Hepatocyte (in vitro differentiated cells): ENCODE results near the gene TP53. TPM values are rescaled to one million over a fixed set of nuclear protein-coding genes. Genes with fewer than 3 reads are reported as not detected.

ENCODE experiments used
- DNase-seq: peaks from one replicate; pipeline ENCODE4 v3.0.0-alpha.2; 2016; ENCODE audit warnings: low spot score
- H2AFZ ChIP-seq: fragments of 200-600 bp; sonication (generic); 2 replicates; pipeline ENCODE4 v1.6.0; 2016; ENCODE audit warnings: antibody characterized with exemption, mild to moderate bottlenecking
- H3K27ac ChIP-seq: fragments of 200-600 bp; sonication (generic); 2 replicates; pipeline ENCODE4 v1.5.1; 2016; ENCODE audit warnings: mild to moderate bottlenecking
- H3K27me3 ChIP-seq: fragments of 200-600 bp; sonication (generic); 2 replicates; pipeline ENCODE4 v1.6.1; 2016
- H3K36me3 ChIP-seq: fragments of 200-600 bp; sonication (generic); replicated peaks from 2 replicates; pipeline ENCODE4 v1.5.1; 2016; ENCODE audit warnings: low read depth; ENCODE audit not compliant: insufficient read depth
- H3K4me1 ChIP-seq: fragments of 200-600 bp; sonication (generic); 2 replicates; pipeline ENCODE4 v1.5.1; 2016; ENCODE audit warnings: mild to moderate bottlenecking, moderate library complexity; ENCODE audit not compliant: insufficient read depth
- H3K4me2 ChIP-seq: fragments of 200-600 bp; sonication (generic); 2 replicates; pipeline ENCODE4 v1.6.0; 2016
- H3K4me3 ChIP-seq: fragments of 200-600 bp; sonication (generic); 2 replicates; pipeline ENCODE4 v1.5.1; 2016; ENCODE audit warnings: mild to moderate bottlenecking
- H3K79me2 ChIP-seq: fragments of 200-600 bp; sonication (generic); 2 replicates; pipeline ENCODE4 v1.6.0; 2017; ENCODE audit warnings: mild to moderate bottlenecking
- H3K9me2 ChIP-seq: fragments of 200-600 bp; sonication (generic); replicated peaks from 2 replicates; pipeline ENCODE4 v1.6.0; 2017; ENCODE audit warnings: mild to moderate bottlenecking; ENCODE audit not compliant: insufficient read depth
- H3K9me3 ChIP-seq: fragments of 200-600 bp; sonication (generic); 2 replicates; pipeline ENCODE4 v1.5.1; 2016; ENCODE audit warnings: low read depth, mild to moderate bottlenecking
- H4K20me1 ChIP-seq: fragments of 200-600 bp; sonication (generic); 2 replicates; pipeline ENCODE4 v1.6.0; 2016; ENCODE audit warnings: mild to moderate bottlenecking; ENCODE audit not compliant: insufficient read depth, poor library complexity, severe bottlenecking
- EZH2 ChIP-seq: fragments of 200-600 bp; sonication (generic); IDR thresholded peaks from 2 replicates; pipeline ENCODE4 v1.6.1; 2016; ENCODE audit warnings: antibody characterized with exemption, mild to moderate bottlenecking, borderline replicate concordance
- EZH2phosphoT487 ChIP-seq: fragments of 200-600 bp; sonication (generic); IDR thresholded peaks from one replicate; pipeline ENCODE4 v1.6.1; 2018; ENCODE audit warnings: antibody characterized with exemption, mild to moderate bottlenecking, low read depth, moderate library complexity; ENCODE audit not compliant: unreplicated experiment, severe bottlenecking
- WGBS: methylation state at CpG from one replicate; pipeline ENCODE4 v1.1.6; 2016; ENCODE audit warnings: low lambda C conversion rate; ENCODE audit errors: missing lambda C conversion rate; 5-methylcytosine and 5-hydroxymethylcytosine counted together
- polyA plus RNA-seq: library from polyadenylated mRNA; unstranded; fragments of >200 nt; fragmentation: Nextera tagmentation; extraction: Ambion mirVana; gene quantifications from 2 replicates; pipeline ENCODE4 v1.2.1, GENCODE V29; 2016
- total RNA-seq: library from RNA; depleted of rRNA; stranded (reverse); fragments of >200 nt; gene quantifications from 2 replicates; pipeline ENCODE4 v1.2.3, GENCODE V29; 2014
- TF ChIP-seq, protein P1 (sequence below): fragments of 200-600 bp; sonication (generic); IDR thresholded peaks from 2 replicates; pipeline ENCODE4 v1.5.1; 2016; ENCODE audit warnings: antibody characterized with exemption, mild to moderate bottlenecking; ENCODE audit not compliant: poor library complexity

Gene TP53
- total and polyA plus RNA-seq, 2 experiments from 2014 or later, result 29.6 to 31.7 TPM

DNA sequence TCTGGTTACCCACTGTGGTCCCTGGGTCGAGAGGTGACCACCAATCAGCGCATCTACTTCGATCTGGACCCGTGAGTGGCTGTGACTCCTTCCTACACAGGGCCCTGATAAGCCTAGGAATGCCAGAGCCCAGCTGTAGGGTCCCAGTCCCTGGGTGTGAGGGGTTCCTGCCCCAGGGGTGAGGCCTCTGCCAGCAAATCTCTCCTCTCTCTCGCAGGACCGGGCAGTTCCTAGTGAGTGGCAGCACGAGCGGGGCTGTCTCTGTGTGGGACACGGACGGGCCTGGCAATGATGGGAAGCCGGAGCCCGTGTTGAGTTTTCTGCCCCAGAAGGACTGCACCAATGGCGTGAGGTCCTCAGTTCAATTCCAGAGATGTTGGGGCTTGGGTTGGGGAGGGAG lies 15.5 kb upstream of the TP53 start:
- Histone ChIP-seq H3K9me3 (no peaks in the 10 kb centered on the region), H3K36me3 (no peaks in the 10 kb centered on the region), H3K4me1 (peaks cover 22% of the 10 kb centered on the region), H3K27me3 (peaks cover 16% of the 10 kb centered on the region), H3K79me2 (peaks cover 6% of the 10 kb centered on the region), H2AFZ (no peak overlapping the region), H3K27ac (no peak overlapping the region), H3K9me2 (no peaks in the 10 kb centered on the region), H3K4me2 (no peak overlapping the region), H3K4me3 (no peak overlapping the region), H4K20me1 (no peaks in the 10 kb centered on the region)
- TF ChIP-seq EZH2phosphoT487 (no peak), EZH2 (no peak)
- TF ChIP-seq, protein P1, sequence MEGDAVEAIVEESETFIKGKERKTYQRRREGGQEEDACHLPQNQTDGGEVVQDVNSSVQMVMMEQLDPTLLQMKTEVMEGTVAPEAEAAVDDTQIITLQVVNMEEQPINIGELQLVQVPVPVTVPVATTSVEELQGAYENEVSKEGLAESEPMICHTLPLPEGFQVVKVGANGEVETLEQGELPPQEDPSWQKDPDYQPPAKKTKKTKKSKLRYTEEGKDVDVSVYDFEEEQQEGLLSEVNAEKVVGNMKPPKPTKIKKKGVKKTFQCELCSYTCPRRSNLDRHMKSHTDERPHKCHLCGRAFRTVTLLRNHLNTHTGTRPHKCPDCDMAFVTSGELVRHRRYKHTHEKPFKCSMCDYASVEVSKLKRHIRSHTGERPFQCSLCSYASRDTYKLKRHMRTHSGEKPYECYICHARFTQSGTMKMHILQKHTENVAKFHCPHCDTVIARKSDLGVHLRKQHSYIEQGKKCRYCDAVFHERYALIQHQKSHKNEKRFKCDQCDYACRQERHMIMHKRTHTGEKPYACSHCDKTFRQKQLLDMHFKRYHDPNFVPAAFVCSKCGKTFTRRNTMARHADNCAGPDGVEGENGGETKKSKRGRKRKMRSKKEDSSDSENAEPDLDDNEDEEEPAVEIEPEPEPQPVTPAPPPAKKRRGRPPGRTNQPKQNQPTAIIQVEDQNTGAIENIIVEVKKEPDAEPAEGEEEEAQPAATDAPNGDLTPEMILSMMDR, result no peak
- no peak for DNase-seq
- WGBS, result 87% methylated on average over 13 of the region's 13 CpGs

DNA sequence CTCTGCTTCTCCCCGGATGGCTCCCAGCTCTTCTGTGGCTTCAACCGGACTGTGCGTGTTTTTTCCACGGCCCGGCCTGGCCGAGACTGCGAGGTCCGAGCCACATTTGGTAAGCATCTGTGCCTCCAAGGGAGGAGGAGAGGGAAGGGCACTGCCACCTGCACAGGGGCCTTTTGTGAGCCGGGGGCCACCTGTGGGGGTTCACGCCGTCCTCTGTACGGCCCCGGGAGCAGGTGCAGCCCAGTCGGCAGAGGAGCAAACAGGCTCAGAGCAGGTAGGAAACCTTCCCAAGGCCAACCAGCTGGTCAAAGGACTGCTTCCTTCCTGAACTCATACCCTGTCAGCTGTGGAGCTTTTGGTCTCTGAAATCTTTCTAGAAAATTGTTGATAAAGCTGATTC lies 14.4 kb upstream of the TP53 start:
- Histone ChIP-seq H3K9me3 (no peaks in the 10 kb centered on the region), H3K4me2 (no peak overlapping the region), H3K9me2 (no peaks in the 10 kb centered on the region), H3K4me1 (peaks cover 22% of the 10 kb centered on the region), H3K27ac (no peak overlapping the region), H3K27me3 (peaks cover 10% of the 10 kb centered on the region), H2AFZ (no peak overlapping the region), H4K20me1 (no peaks in the 10 kb centered on the region), H3K4me3 (no peak overlapping the region), H3K36me3 (no peaks in the 10 kb centered on the region), H3K79me2 (peaks cover 6% of the 10 kb centered on the region)
- no peak for DNase-seq
- WGBS, result 96% methylated on average over 14 of the region's 14 CpGs
- TF ChIP-seq EZH2phosphoT487 (no peak), EZH2 (no peak)
- TF ChIP-seq, protein P1, result no peak

DNA sequence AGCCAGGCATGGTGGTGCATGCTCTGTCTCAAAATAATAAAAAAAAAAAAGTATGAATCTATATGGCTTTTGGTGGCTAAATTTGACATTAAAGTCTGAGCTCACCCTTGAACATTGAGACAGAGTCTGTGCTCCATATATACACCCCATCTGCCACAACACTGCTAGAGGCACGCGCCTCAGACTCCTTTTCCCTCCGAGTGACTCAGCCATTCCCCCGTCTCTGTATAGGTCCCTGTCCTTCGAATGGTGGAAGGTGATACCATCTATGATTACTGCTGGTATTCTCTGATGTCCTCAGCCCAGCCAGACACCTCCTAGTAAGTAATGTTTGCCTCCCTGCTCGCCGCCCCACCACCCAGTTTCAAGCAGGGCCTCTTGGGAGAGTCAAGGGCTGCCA lies 13.2 kb upstream of the TP53 start:
- TF ChIP-seq EZH2phosphoT487 (no peak), EZH2 (no peak)
- TF ChIP-seq, protein P1, result no peak
- Histone ChIP-seq H3K27me3 (peaks cover 3% of the 10 kb centered on the region), H3K4me2 (no peak overlapping the region), H4K20me1 (no peaks in the 10 kb centered on the region), H3K27ac (no peak overlapping the region), H3K9me3 (no peaks in the 10 kb centered on the region), H3K36me3 (no peaks in the 10 kb centered on the region), H3K79me2 (peaks cover 2% of the 10 kb centered on the region), H2AFZ (no peak overlapping the region), H3K4me3 (no peak overlapping the region), H3K4me1 (peaks cover 15% of the 10 kb centered on the region), H3K9me2 (no peaks in the 10 kb centered on the region)
- WGBS, result 93% methylated on average over 7 of the region's 7 CpGs
- no peak for DNase-seq
